ENCODE measurements around the gene MFAP3L. TPM values are rescaled to one million over a fixed set of nuclear protein-coding genes. Genes with fewer than 3 reads are reported as not detected.

MFAP3L gene
- total RNA-seq, 2 experiments from 2014 or later = 1.0 to 2.2 TPM

DNA sequence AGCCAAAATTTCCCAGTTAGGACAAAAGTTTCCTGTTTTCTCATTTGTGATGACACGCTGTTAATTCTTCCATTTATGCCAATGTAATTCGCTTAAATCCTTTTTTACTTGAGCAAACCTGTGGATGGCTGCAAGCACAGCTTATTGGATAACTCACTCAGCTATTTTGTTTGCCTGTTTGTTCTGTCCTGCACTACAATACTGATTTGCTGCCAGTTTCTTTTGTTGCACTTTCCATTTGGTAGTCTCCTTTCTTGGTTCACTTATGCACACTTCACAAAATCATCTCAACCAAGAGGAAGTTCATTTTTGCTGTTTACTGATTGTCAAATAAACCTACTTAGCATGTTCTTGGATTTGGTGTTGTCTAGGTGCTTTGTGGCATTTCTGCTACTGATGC is 40.3 kb downstream of the MFAP3L start:
- DNase-seq = no peak
- Mint-ChIP-seq H3K4me3 (no peak overlapping the region), H3K27ac (no peak overlapping the region), H3K27me3 (peaks cover 3% of the 10 kb centered on the region), H3K9me3 (no peaks in the 10 kb centered on the region), H3K4me1 (no peaks in the 10 kb centered on the region), H3K36me3 (no peaks in the 10 kb centered on the region)

DNA sequence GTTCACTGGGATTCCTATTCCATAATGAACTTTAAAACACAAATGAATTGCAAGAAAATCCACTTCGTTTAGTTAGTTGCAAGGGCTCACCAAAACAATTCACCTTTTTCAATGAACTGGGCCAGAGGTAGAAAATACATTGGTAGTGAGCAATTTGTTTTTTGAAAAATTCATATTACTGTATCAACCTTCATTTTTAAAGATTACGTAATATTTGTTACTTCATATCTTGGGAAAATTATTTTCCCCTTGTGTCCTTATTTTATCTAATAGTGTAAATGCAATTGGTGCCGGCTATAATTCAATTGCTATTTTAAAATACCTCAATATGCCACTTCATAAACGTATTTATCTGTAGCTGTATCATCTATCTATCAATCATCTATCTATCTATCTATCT is 41.5 kb downstream of the MFAP3L start:
- no peaks in the 10 kb centered on the region for H3K36me3 Mint-ChIP-seq
- H3K27me3 Mint-ChIP-seq = peaks cover 5% of the 10 kb centered on the region
- no peaks in the 10 kb centered on the region for H3K9me3 Mint-ChIP-seq
- no peaks in the 10 kb centered on the region for H3K4me1 Mint-ChIP-seq
- DNase-seq = no peak
- H3K27ac Mint-ChIP-seq = no peak overlapping the region
- no peak overlapping the region for H3K4me3 Mint-ChIP-seq

DNA sequence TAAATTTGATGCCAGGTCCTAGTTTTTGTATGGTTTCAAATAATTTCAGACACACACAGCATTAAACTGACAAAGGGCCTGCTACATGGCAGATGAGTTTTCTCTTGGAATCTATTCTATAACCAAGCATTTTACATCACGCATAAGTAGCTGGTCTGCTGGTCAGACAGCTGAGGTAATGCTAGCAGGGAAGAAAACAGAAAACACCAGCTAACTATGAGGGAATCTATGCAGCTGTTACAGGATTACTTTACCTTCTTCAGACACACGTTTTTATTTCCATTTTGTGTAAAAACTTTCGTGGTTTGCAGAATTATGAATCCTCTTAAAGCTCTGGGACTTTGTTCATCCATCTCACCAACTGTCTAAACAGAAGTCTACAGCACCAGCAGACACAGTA is 42.0 kb downstream of the MFAP3L start:
- Mint-ChIP-seq H3K4me3 (no peak overlapping the region), H3K9me3 (no peaks in the 10 kb centered on the region), H3K4me1 (no peaks in the 10 kb centered on the region), H3K27me3 (peaks cover 5% of the 10 kb centered on the region), H3K36me3 (no peaks in the 10 kb centered on the region), H3K27ac (no peak overlapping the region)
- DNase-seq = no peak

DNA sequence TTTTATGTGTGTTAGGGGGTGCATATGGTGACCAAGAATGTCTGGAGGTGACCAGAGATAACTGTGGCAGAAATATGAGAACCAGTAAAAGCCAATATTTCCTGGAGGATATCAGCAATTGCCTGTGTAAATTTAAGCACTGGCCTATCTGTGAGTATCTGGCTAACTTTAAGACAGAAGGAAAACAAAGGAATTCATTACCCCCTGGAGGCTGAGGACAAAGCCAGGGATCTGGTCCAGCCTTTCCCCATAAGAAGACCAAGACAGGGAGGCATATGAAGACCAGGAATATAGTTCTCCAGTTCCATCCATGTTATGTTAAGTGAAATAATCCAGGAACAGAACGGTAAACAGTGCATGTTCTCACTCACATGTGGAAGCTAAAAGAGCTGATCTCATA is 49.2 kb downstream of the MFAP3L start:
- no peak overlapping the region for H3K4me3 Mint-ChIP-seq
- DNase-seq = no peak
- no peaks in the 10 kb centered on the region for H3K9me3 Mint-ChIP-seq
- H3K27me3 Mint-ChIP-seq = peaks cover 15% of the 10 kb centered on the region
- H3K27ac Mint-ChIP-seq = no peak overlapping the region
- no peaks in the 10 kb centered on the region for H3K4me1 Mint-ChIP-seq
- H3K36me3 Mint-ChIP-seq = no peaks in the 10 kb centered on the region

DNA sequence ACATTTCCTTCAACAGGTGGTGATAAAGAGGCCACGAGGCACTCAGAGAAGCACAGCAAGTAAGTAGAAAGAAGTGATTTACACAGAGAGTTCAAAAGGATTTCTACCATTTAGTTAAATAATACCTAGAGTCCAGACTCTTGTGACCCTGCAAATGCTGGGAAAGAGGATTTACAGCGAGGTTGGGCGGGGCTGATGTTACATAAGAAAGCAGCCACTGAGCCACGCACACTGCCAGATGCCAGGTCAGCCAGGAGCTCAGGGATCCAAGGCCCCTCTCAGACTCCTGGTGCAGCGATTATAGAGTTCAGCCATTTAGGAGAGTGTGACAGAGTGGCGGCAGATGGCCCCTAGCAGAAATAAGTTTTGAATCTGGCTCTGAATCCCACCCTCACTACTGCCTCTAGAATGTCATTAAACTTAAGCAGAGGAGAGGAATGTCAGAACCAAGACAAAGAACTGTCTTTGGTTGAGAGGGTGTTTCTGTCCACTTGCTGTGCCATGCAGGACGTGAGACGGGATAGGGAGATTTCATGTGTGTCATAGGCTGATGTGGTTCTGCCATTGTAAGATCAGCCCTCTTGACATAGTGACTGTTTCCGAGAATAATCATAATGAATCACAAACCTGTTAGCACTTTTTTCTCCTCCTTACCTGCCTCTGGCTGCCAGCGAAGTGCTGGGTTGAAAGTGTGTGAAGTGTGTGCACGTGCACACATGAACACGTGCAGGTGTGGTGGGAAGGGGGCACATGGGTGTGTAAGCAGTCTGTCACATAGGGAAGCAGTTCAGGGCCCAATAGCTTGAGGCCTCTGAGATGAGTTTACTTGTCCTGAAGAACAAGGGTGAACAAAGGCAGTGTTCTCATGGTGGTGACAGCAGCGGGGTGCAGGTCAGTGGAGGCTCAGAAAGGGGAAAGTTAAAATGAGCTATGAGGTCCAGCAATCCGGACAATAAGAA is 50.1 kb downstream of the MFAP3L start:
- no peak for DNase-seq
- no peak overlapping the region for H3K27ac Mint-ChIP-seq
- H3K4me1 Mint-ChIP-seq = no peaks in the 10 kb centered on the region
- no peak overlapping the region for H3K4me3 Mint-ChIP-seq
- no peaks in the 10 kb centered on the region for H3K36me3 Mint-ChIP-seq
- H3K27me3 Mint-ChIP-seq = peaks cover 15% of the 10 kb centered on the region
- H3K9me3 Mint-ChIP-seq = no peaks in the 10 kb centered on the region

DNA sequence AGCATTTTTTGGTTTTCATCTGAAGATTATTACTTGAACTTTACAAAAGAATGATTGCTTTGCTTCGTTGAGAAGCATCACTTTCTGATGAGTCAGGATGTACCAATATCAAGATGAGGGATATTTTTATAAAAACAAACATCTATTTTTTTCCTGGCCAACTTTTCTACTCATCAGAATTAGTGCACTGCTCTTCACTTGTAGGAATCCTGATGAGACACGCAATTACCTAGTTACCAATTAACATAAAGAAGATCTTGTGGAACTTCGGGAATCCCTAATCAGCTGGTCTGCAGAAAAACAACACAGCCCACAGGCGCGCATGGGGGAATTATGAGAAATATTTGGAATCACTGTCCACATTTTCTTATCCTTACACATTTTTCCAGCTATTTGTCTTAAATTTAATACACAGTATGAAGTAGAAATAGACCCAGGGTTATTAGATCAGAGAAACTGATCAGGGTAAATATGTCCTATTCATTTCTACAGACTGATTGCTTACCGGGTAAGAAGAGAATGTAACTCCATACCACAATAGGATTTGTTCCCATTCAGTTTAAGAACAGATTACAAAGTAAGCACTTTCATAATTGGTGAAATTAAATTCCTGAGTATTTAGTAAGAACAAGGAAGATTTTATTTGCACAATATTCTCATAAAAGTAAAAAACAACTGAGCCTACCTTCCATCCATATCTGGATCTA is 50.9 kb downstream of the MFAP3L start:
- Mint-ChIP-seq H3K27me3 (peaks cover 10% of the 10 kb centered on the region), H3K4me3 (no peak overlapping the region), H3K9me3 (no peaks in the 10 kb centered on the region), H3K27ac (no peak overlapping the region), H3K4me1 (no peaks in the 10 kb centered on the region), H3K36me3 (no peaks in the 10 kb centered on the region)
- DNase-seq = no peak

DNA sequence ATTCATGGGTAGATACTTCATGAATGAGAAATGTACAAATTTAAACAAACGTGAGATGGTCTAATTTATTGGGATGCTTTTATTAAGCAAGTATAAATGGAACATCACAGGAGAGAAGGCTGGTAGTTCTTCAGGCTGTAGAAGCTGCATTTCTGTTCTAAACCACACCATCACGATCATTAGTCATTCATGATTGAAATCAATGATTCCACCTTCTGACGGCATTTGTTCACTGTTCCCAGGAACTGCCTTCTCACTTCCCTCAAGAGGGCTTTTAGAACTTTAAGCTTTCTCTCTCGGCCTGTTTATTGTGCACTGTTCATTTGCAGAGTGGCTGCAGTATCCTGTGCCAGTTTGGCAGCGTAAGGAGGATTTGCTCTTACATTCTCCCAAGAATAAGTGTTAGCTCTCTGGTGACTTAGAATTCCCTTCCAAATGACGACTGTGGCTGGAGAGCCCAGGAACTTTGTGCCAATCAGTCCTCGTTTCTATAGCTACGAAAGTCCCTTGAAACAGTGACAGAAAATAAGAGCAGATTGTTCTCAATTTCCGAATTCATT is 54.7 kb downstream of the MFAP3L start:
- Mint-ChIP-seq H3K9me3 (no peaks in the 10 kb centered on the region), H3K4me3 (no peak overlapping the region), H3K27ac (no peak overlapping the region), H3K4me1 (no peaks in the 10 kb centered on the region), H3K36me3 (no peaks in the 10 kb centered on the region), H3K27me3 (peaks cover 13% of the 10 kb centered on the region)
- DNase-seq = no peak

DNA sequence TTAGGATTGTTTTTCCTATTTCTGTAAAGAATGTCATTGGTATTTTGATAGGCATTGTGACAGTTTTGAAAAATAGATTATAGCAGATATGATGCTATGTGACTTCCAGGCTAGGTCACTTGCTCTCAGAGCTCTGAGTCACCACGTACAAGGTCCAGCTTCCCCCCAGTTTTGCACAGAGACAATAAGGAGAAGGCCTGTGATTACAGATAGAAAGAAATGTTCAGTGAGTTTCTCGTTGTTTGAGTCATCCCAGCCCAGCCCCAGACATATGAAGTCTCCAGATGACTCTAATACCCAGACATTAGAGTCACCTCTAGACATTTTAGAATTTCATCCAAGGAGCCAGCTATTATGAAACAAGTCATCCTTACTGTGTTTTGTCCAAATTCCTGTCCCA is 57.2 kb downstream of the MFAP3L start:
- DNase-seq = no peak
- no peaks in the 10 kb centered on the region for H3K4me1 Mint-ChIP-seq
- H3K36me3 Mint-ChIP-seq = no peaks in the 10 kb centered on the region
- no peak overlapping the region for H3K4me3 Mint-ChIP-seq
- no peaks in the 10 kb centered on the region for H3K9me3 Mint-ChIP-seq
- H3K27ac Mint-ChIP-seq = no peak overlapping the region
- H3K27me3 Mint-ChIP-seq = peaks cover 9% of the 10 kb centered on the region

DNA sequence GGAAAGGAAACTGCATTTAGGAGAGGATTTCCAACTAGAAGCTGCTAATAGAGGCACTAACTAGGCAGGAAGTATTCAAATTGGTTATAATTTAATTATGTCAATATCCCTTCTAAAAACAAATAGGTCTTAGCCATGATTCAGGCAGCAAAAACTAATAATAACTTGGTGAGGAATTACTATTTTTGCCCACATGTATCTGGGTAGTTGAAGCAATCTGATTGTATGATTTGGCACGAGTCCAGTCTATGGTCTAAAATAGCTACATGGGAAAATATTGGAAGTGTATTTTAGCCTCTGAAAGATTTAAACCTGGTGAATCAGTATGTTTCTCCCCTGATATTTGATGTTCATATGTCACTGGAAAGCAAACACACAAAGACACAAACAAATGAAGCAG is 62.2 kb downstream of the MFAP3L start:
- peaks cover 3% of the 10 kb centered on the region for H3K27me3 Mint-ChIP-seq
- H3K4me1 Mint-ChIP-seq = no peaks in the 10 kb centered on the region
- DNase-seq = no peak

DNA sequence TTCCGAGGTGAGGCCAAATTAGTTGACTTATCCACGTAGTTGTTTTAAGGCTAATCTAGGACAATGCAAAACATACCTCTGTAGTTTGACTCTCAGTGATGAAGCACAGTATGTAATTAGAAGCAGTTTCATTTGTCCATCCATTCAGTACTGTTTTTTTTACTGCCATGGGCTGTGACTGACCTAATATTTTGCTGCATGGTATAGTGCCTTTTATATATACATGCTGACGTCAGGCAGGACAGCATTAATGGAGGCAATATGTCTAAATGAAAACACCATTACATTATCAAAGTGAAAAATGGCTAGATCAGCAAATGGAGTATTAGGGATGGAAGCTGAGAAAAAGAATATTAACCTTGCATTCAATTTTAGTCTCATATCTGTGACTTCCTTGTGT is 66.9 kb downstream of the MFAP3L start:
- H3K4me3 Mint-ChIP-seq = no peak overlapping the region
- H3K36me3 Mint-ChIP-seq = no peaks in the 10 kb centered on the region
- H3K4me1 Mint-ChIP-seq = no peaks in the 10 kb centered on the region
- H3K9me3 Mint-ChIP-seq = no peaks in the 10 kb centered on the region
- H3K27me3 Mint-ChIP-seq = no peaks in the 10 kb centered on the region
- no peak overlapping the region for H3K27ac Mint-ChIP-seq
- no peak for DNase-seq

More for the DNA sequence above, 62.2 kb downstream of the MFAP3L start:
- H3K9me3 Mint-ChIP-seq = no peaks in the 10 kb centered on the region
- no peak overlapping the region for H3K27ac Mint-ChIP-seq
- no peaks in the 10 kb centered on the region for H3K36me3 Mint-ChIP-seq
- no peak overlapping the region for H3K4me3 Mint-ChIP-seq

DNA sequence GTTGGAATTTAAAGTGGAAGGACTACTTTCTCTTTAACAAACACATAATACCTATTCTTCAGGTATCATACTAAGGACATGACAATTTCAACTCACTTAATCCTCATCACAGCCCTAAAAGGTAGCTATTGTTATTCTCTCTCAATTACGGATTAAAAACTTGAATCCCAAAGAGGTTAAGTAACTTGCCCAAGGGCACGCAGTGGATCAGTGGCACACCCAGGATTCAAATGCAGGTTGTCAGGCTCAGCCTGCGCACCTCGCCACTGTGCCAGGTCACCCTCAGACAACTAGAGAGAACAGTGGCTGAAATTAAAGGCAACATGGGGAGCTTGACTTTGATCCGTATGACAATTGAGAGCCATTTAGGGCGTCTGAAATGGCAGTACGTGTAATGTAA is 67.6 kb downstream of the MFAP3L start:
- no peaks in the 10 kb centered on the region for H3K27me3 Mint-ChIP-seq
- no peaks in the 10 kb centered on the region for H3K36me3 Mint-ChIP-seq
- no peaks in the 10 kb centered on the region for H3K4me1 Mint-ChIP-seq
- no peak overlapping the region for H3K4me3 Mint-ChIP-seq
- H3K9me3 Mint-ChIP-seq = no peaks in the 10 kb centered on the region
- no peak for DNase-seq
- no peak overlapping the region for H3K27ac Mint-ChIP-seq

DNA sequence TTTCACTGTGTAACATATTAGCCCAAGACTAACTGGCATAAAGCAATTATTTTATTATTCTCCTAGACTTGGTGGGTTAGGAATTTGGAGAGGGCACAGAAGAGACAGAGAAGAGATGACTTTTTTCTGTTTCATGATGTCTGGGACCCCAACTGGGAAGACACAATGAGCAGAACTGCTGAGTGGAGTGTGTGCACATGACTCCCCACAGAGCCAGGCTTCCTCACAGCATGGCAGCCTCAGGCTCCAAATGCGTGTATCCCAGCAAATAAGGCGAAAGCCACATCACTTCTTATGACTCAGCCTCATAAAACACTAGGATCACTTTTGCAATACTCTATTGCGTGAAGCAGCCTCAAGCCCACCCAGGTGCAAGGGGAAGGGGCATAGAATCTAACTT is 68.4 kb downstream of the MFAP3L start:
- no peak overlapping the region for H3K27ac Mint-ChIP-seq
- peaks cover 4% of the 10 kb centered on the region for H3K4me1 Mint-ChIP-seq
- DNase-seq = no peak
- H3K4me3 Mint-ChIP-seq = no peak overlapping the region
- no peaks in the 10 kb centered on the region for H3K27me3 Mint-ChIP-seq
- H3K9me3 Mint-ChIP-seq = no peaks in the 10 kb centered on the region
- H3K36me3 Mint-ChIP-seq = no peaks in the 10 kb centered on the region

DNA sequence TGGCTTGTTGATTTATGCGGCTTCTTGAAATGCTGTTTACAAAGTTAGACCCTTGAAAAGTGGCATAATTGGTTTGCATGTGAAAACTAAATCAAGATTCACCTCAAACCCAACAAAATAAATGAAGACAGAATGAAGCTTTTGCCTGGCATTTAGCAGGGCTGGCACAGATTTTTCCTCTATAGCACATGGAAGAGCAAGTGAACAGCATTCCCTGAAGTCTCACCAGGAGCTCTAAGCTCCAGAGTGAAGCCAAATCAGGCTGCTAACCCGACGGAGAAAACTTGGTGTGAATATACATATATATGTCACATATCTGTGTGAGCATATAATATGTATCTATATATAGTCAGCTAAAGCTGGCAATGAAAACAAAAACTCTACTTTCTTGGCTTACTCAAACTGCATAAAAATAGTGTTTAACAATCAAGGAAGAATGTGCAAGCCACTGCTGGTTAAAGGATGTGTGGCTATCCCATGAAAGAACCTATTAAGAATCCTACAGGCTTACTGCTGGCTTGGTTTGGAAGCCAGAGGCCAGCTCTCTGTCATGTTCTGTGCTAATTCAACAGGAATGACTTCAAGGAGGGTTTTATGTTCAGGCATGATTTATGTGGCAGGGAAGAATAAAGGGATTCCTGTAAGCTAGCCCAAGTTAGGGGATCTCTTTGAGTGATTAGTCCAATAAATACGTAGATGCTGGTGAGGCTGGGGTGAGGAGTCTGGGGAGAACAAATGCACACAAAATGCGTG is 69.9 kb downstream of the MFAP3L start:
- H3K9me3 Mint-ChIP-seq = no peaks in the 10 kb centered on the region
- no peak overlapping the region for H3K4me3 Mint-ChIP-seq
- no peak for DNase-seq
- H3K27ac Mint-ChIP-seq = no peak overlapping the region
- H3K27me3 Mint-ChIP-seq = no peaks in the 10 kb centered on the region
- H3K4me1 Mint-ChIP-seq = peaks cover 8% of the 10 kb centered on the region
- H3K36me3 Mint-ChIP-seq = no peaks in the 10 kb centered on the region

DNA sequence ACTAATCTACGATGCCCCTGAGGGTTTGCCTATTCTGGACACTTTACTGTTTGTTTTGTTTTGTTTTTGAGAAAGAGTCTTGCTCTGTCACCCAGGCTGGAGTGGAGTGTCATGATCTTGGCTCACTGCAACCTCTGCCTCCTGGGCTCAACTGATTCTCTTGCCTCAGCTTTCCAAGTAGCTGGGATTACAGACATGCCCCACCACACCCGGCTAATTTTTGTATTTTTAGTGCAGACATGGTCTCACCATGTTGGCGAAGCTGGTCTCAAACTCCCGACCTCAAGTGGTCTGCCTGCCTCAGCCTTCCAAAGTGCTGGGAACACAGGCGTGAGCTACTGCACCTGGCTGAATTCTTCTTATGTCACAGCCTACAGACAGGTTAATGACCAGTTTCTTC is 70.7 kb downstream of the MFAP3L start:
- H3K36me3 Mint-ChIP-seq = no peaks in the 10 kb centered on the region
- no peaks in the 10 kb centered on the region for H3K9me3 Mint-ChIP-seq
- no peaks in the 10 kb centered on the region for H3K27me3 Mint-ChIP-seq
- no peak overlapping the region for H3K27ac Mint-ChIP-seq
- no peak overlapping the region for H3K4me3 Mint-ChIP-seq
- no peak for DNase-seq
- H3K4me1 Mint-ChIP-seq = peaks cover 8% of the 10 kb centered on the region

Measured in activated naive CD8-positive, alpha-beta T cell treated with anti-CD3 and anti-CD28 coated beads for 36 hours (primary cell).